Keratinocyte (primary cell): ENCODE results near the gene C11orf58.

ENCODE experiments used
- EZH2 ChIP-seq: IDR thresholded peaks from one replicate; pipeline ENCODE4 v1.6.1; 2012; ENCODE audit warnings: inconsistent platforms, mild to moderate bottlenecking, low read length, moderate library complexity
- TF ChIP-seq, protein P1 (sequence below), 3 experiments: IDR thresholded peaks in 1 of 3; conservative IDR thresholded peaks in 1 of 3; optimal IDR thresholded peaks in 1 of 3; 2 replicates in 2 of 3; 3 replicates in 1 of 3; pipeline versions ENCODE3 to v1.5.1; 2011; ENCODE audit warnings: low read length in 3 of 3, mild to moderate bottlenecking in 3 of 3, moderate library complexity in 2 of 3, control low read depth in 1 of 3, inconsistent platforms in 1 of 3; ENCODE audit not compliant: insufficient read depth in 2 of 3; ENCODE audit errors: extremely low read depth in 1 of 3

DNA sequence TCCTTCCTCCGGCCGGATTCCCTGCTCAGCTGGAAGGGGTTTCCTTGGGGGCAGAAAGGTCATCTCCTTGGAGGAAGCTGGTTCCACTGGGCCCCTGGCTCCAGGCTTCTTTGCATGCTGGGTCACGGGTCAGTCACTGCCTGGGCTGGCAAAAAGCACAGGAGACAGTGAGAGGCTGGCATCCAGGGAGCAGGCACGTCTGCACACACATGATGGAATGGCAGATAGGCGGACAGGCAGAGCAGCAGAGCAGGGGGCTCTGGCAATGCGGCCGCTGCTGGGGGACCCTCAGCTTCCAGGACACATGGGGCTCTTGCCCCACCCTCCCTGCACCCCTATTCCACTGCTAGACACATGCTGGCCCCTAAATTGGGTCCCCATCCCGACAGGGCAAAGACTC lies 40.4 kb downstream of the C11orf58 start:
- TF ChIP-seq, protein P1, sequence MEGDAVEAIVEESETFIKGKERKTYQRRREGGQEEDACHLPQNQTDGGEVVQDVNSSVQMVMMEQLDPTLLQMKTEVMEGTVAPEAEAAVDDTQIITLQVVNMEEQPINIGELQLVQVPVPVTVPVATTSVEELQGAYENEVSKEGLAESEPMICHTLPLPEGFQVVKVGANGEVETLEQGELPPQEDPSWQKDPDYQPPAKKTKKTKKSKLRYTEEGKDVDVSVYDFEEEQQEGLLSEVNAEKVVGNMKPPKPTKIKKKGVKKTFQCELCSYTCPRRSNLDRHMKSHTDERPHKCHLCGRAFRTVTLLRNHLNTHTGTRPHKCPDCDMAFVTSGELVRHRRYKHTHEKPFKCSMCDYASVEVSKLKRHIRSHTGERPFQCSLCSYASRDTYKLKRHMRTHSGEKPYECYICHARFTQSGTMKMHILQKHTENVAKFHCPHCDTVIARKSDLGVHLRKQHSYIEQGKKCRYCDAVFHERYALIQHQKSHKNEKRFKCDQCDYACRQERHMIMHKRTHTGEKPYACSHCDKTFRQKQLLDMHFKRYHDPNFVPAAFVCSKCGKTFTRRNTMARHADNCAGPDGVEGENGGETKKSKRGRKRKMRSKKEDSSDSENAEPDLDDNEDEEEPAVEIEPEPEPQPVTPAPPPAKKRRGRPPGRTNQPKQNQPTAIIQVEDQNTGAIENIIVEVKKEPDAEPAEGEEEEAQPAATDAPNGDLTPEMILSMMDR (optimal IDR thresholded peaks at IDR 0.05 in 1 of 3, IDR thresholded peaks at IDR 0.05 in 1 of 3, conservative IDR thresholded peaks at IDR 0.05 in 1 of 3; ENCODE audit: extremely low read depth in 1 of 3, insufficient read depth in 2 of 3, low read length in 3 of 3): no peak
- no peak for TF ChIP-seq EZH2
